ENCODE results near the gene PTPRJ.

The PTPRJ gene

DNA sequence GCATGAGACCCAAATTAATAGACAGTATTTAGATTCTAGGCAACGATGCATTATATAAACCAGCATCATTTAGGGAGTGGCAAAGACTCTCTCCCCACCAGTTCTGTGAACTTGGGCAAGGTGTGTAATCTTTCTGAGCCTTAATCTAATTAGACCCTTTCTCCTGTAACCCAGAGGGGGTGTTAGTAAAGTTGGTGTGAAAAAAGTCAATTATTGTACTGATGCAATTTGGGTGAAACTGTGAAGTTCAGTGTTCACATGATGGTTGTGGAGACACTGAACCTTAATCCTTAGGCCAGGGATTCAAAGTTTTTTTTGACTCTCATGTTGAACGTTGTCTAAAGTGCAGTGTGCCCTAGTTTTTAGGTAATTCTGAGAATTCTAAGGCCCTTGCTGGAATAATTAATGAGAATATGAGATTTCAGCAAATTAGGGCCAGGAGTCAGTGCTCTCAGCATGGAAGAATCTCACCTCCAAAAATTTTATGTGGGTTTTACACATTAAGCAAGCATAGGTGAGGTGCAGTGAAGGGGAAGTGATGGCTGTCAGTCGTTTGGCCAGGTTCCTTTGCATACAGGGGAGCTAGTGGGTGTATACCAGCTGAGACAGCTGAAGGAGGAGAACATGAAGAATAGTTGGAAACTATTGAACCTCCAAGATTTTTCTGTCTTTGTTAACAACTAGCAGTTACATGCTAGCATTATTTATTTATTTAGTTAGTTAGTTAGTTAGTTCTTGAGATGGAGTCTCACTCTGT lies 94.2 kb downstream of the PTPRJ start:
- DNase-seq (ENCODE audit: insufficient read length, low spot score): no peak
- TF ChIP-seq CTCF (IDR thresholded peaks at IDR 0.05; ENCODE audit: insufficient read depth, missing control alignments): no peak
- no peak for FAIRE-seq

GRCh38 chr11:48075637-48076036 lies 95.3 kb downstream of the PTPRJ start:
- no peak for FAIRE-seq
- TF ChIP-seq CTCF (IDR thresholded peaks at IDR 0.05; ENCODE audit: insufficient read depth, missing control alignments): no peak
- DNase-seq (ENCODE audit: insufficient read length, low spot score): no peak

DNA sequence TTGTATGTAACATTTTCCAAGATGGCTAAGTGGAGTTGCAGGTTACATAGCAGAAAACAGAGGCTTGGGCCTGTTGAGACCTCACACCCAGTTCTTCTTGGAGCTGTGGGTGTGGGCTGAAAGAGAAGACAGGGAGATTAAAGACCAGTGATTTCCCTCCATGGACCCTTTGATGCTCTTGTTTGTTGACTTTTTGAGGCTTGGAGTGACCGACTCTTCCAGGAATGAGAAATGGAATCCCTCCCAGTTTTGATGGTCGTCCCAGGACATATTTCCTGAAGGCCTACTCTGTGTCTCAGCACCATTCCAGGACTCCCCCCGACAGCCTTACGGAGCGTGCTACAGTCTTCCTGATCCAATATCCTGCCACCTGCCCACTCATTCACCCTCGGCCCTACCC lies 96.9 kb downstream of the PTPRJ start:
- TF ChIP-seq CTCF (IDR thresholded peaks at IDR 0.05; ENCODE audit: insufficient read depth, missing control alignments): no peak
- FAIRE-seq: no peak
- DNase-seq (ENCODE audit: insufficient read length, low spot score): no peak

GRCh38 chr11:48078689-48079088 lies 98.3 kb downstream of the PTPRJ start:
- no peak for FAIRE-seq
- no peak for DNase-seq (ENCODE audit: insufficient read length, low spot score)

GRCh38 chr11:48079596-48079995 lies 99.2 kb downstream of the PTPRJ start:
- DNase-seq (ENCODE audit: insufficient read length, low spot score): no peak
- no peak for FAIRE-seq
- no peak for TF ChIP-seq CTCF (IDR thresholded peaks at IDR 0.05; ENCODE audit: insufficient read depth, missing control alignments)

More at GRCh38 chr11:48078689-48079088, 98.3 kb downstream of the PTPRJ start:
- TF ChIP-seq CTCF (IDR thresholded peaks at IDR 0.05; ENCODE audit: insufficient read depth, missing control alignments): no peak

GRCh38 chr11:48080301-48080861 lies 100.0 kb downstream of the PTPRJ start:
- no peak for TF ChIP-seq CTCF (IDR thresholded peaks at IDR 0.05; ENCODE audit: insufficient read depth, missing control alignments)
- FAIRE-seq (no peak), DNase-seq (ENCODE audit: insufficient read length, low spot score) (no peak)
